CD1c-positive myeloid dendritic cell (primary cell): Measurements from ENCODE around the gene C12orf43.

Experiments
- DNase-seq: peaks from one replicate; pipeline ENCODE4 v3.0.0-alpha.2; 2016; ENCODE audit errors: extremely low spot score

Gene C12orf43

GRCh38 chr12:120999191-121000120, 16.8 kb downstream of the C12orf43 start:
- DNase-seq: no peak

DNA sequence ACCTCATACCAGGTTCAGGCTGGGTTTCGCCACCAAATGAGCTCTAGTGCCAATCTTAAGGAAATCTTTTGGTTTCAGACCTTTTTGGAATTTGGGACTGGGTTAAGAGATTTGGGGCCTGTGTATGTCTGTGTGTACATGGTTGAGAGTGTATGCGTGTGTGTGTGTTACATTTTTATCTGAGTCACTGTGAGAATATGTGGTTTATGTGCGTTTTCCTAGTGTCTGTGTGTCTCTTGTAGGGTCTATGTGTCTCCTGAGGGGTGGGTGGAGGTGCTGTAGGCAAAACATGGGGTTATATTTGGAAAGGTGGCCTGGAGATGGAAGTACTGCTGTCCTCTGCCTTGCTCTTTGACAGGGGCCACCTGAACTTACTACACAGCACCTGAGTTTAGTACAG, 17.9 kb downstream of the C12orf43 start:
- DNase-seq: no peak

DNA sequence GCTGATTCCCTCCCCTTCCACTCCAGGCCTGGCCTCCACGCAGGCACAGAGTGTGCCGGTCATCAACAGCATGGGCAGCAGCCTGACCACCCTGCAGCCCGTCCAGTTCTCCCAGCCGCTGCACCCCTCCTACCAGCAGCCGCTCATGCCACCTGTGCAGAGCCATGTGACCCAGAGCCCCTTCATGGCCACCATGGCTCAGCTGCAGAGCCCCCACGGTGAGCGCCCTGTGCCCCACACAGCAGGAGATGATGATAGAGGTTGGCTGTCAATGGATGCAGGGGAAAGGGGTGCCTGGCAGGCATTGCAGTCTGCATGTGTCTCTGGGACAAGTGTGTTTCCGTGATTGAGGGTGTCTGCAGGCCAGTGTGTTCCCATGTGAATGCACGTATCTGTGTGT, 18.8 kb downstream of the C12orf43 start:
- no peak for DNase-seq

- no peak for DNase-seq
These were observed 20.0 kb downstream of the C12orf43 start for GRCh38 chr12:120996133-120996746.

GRCh38 chr12:120994589-120995337, 21.5 kb downstream of the C12orf43 start:
- no peak for DNase-seq

- no peak for DNase-seq
These were observed 22.2 kb downstream of the C12orf43 start for GRCh38 chr12:120994059-120994458.

- no peak for DNase-seq
These were observed 22.8 kb downstream of the C12orf43 start for GRCh38 chr12:120993496-120993895.

- DNase-seq: no peak
These were observed 23.3 kb downstream of the C12orf43 start for GRCh38 chr12:120992989-120993388.

DNA sequence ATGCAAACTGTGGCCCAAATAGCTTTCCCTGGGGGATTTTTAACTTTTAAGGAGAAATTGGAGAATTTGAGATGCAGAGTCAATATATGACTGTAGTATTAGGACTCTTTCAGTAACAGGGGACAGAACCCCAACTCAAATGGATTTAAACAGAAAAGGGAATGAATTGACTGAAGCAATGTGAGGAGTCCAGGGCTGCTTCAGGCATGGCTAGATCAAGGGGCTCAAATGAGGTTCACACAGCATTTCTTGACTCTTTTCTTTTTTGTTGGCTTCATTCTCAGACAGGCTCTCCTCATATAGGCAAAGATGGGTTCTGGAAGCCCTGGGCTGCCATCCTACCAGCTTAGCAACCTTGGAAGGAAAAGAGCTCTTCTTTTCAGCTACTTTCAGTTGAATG, 24.3 kb downstream of the C12orf43 start:
- DNase-seq: no peak

DNA sequence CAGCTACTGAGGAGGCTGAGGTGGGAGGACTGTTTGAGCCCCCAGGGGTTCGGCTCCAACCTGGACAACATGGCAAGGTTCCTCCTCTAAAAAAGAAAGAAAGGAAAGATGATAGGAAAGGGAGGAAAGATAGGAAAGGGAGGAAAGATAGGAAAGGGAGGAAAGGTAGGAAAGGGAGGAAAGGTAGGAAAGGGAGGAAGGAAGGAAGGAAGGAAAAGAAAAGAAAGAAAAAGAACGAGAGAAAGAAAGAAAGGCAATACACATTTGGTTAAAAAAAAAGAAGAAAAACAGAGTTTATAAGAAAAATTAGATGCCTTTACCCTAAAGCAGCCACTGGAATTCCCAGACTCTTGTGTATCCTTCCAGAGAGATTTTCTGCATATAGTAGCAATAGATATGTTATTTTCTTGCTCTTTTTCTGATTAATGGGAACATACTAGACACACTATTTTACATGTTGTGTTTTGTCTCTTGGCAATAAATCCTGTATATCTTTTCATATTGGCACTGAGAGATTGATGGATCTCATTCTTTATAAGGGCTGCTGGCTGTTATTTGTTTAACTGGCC, 25.7 kb downstream of the C12orf43 start:
- DNase-seq: no peak

DNA sequence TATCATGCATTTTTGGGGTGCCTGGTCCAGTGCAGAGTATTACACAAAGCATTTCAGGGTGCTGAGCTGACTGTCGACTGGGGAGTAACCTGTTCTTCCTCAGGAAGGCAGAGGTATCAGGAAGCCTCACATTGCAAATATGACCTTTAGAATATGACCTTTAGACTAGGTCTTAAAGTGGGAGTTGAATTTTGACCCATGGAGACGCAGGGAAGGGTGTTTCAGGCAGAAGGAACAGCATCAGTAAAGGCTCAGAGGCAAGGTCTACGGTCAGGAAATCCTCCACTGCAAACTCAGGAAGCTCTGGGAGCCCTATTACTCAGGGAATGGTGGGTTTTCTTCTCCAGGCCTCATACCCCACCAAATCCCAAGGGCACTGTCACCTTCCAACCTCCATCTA, 26.6 kb downstream of the C12orf43 start:
- no peak for DNase-seq

GRCh38 chr12:120988658-120989057, 27.6 kb downstream of the C12orf43 start:
- no peak for DNase-seq

GRCh38 chr12:120988234-120988633, 28.1 kb downstream of the C12orf43 start:
- DNase-seq: no peak

DNA sequence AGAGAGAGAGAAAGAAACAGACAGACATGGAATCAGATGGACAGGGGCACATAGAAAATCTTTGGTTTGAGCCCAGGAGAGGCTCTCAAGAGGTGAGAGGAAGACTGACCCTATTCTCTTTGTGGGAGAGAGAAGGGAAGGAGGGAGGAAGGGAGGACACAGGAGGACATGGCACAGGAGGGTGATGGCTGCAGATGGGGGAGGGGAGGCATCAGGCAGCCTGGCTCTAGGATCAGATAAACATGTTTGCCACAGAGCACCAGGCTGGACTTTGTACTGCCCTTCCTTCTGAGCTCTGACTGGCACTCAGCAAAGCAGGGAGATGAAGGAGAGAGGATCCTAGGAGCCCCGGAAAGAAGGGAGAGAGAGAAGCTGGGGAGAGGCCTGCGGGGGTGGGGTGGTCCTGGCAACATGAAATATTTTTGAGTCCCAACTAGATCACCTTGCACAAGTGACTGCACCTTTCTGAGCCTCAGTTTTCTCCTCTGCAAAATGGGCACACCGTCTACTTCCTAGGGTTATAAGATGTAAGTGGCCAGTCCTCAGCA, 31.9 kb downstream of the C12orf43 start:
- no peak for DNase-seq

DNA sequence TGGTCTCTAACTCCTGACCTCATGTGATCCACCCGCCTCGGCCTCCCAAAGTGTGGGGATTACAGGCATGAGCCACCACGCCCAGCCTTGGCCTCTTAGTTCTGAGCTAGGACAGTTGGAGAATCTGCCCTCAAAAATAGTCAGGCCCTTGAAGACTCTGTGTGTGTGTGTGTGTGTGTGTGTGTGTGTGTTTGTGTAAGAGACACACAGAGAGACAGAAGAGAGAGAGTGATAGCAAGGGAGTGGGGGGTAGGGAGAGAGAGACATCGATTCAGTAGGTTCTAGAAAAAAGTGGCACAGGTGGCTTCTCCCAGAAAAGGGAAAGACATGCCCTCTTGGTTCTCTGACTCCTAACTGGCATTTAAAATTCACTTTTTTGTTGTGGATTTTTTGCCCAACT, 32.5 kb downstream of the C12orf43 start:
- DNase-seq: no peak

GRCh38 chr12:120982659-120983058, 33.6 kb downstream of the C12orf43 start:
- no peak for DNase-seq

DNA sequence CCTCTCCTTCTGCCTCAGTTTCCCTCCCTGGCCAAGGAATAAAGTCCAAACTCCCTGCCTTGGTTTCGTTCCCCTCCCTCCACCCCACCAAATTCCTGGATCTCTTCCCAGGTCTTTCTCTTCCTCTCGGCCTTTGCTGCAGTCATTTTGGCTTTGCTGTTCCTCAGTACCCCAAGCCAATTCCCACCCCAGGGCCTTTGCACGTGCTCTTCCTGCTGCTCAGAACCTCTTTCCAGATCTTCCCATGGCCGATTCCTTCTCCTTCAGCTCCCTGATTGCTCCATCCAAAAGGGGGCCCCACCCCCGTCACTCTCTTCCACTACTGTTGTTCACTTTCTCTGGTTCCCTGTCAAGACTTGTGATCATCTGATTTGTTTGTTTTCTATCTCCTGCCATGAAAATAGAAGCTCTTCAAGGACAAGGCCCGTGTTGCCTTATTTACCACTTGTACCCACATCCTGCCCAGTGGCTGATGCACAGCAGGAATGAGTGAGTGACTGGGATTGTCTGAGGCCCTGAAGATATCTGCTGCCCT, 34.8 kb downstream of the C12orf43 start:
- DNase-seq: no peak

DNA sequence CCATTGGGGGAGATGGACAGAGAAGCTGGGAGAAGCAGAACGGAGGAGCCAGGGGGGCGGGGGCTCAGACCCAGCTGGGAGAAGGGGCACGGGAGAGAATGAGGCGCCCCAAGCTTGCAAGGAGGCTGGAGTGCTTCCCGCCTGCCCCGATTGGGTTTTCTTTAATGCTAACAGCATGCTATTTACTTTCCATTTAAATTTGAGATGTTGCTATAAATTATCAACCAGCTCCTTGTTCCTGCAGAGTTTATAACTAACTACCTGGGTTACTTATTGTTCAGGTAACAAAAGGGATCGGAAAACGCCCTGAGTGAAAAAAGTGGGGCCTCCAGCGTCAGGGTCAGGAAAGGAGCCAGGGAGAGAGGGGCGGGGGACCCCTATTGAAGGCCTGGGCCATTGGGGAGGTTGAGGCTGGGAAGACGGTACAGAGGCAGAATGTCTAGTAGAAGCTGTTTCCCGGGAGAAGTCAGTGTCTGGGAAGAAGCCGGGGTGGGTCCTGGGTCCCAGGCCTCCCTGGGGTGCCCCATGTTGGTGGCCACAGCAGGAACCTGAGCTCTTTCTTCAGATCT, 35.4 kb downstream of the C12orf43 start:
- no peak for DNase-seq

GRCh38 chr12:120979862-120980696, 36.2 kb downstream of the C12orf43 start:
- no peak for DNase-seq

GRCh38 chr12:120979220-120979861, 36.9 kb downstream of the C12orf43 start:
- DNase-seq: no peak
